Measurements from ENCODE around the gene RBPMS2.
"Not testable (repeated sequence)": the region's sequence is repeated elsewhere in the genome, so short reads cannot be mapped to it uniquely, and the experiment has no call there.

RBPMS2 gene

DNA sequence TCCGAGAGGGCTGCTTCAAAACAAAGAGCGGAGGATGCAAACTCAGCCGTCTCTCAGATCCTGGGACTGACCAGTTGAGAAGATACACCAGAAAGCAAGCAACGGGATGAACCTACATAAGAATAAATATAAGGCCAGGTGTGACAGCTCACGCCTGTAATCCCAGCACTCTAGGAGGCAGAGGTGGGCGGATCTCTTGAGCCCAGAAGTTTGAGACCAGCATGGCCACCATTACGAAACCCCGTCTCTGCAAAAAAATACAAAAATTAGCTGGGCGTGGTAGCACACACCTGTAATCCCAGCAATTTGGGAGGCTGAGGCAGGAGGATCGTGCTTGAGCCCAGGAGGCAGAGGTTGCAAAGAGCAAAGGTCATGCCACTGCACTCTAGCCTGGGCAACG lies 31.7 kb downstream of the RBPMS2 start:
- H3K27me3 ChIP-seq (ENCODE audit: low read depth, low read length) = peaks cover 18% of the 10 kb centered on the region
- H3K36me3 ChIP-seq (replicated peaks; ENCODE audit: low read depth, low read length) = no peaks in the 10 kb centered on the region
- H3K9me3 ChIP-seq (ENCODE audit: insufficient read depth, low read length) = no peaks in the 10 kb centered on the region
- TF ChIP-seq EZH2phosphoT487 (IDR thresholded peaks at IDR 0.05; ENCODE audit: low read depth) = no peak
- TF ChIP-seq, protein P1, sequence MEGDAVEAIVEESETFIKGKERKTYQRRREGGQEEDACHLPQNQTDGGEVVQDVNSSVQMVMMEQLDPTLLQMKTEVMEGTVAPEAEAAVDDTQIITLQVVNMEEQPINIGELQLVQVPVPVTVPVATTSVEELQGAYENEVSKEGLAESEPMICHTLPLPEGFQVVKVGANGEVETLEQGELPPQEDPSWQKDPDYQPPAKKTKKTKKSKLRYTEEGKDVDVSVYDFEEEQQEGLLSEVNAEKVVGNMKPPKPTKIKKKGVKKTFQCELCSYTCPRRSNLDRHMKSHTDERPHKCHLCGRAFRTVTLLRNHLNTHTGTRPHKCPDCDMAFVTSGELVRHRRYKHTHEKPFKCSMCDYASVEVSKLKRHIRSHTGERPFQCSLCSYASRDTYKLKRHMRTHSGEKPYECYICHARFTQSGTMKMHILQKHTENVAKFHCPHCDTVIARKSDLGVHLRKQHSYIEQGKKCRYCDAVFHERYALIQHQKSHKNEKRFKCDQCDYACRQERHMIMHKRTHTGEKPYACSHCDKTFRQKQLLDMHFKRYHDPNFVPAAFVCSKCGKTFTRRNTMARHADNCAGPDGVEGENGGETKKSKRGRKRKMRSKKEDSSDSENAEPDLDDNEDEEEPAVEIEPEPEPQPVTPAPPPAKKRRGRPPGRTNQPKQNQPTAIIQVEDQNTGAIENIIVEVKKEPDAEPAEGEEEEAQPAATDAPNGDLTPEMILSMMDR (IDR thresholded peaks at IDR 0.05; ENCODE audit: low read depth, low read length) = no peak
- H2AFZ ChIP-seq (ENCODE audit: low read depth, low read length) = no peak overlapping the region
- no peaks in the 10 kb centered on the region for H4K20me1 ChIP-seq (ENCODE audit: insufficient read depth, low read length)
- no peak overlapping the region for H3K27ac ChIP-seq (ENCODE audit: low read length)
- H3K4me1 ChIP-seq (ENCODE audit: low read length) = no peaks in the 10 kb centered on the region
- no peak overlapping the region for H3K9ac ChIP-seq (ENCODE audit: low read length)
- H3K79me2 ChIP-seq (ENCODE audit: low read length) = no peaks in the 10 kb centered on the region
- no peak overlapping the region for H3K4me3 ChIP-seq (ENCODE audit: low read length)
- no peak overlapping the region for H3K4me2 ChIP-seq (ENCODE audit: low read length)

DNA sequence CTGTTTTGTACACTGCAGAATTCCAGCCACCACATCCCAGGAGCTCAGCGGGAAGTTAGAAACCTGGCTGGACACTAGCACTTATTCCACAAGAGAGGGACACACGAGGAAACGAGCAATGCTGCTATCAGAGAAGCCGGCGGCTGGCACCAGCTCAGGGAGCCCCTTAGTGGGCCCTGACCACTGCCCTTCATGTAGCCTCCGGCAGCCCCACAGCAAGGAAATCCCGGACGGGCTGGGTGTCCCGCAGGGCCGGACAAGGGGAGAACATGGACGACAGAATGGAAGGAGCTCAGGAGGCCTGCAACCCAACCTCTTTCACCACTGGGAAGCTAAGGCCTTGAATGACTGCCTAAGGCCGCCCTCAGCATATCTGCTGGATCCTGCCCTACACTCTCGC lies 32.5 kb downstream of the RBPMS2 start:
- no peaks in the 10 kb centered on the region for H4K20me1 ChIP-seq (ENCODE audit: insufficient read depth, low read length)
- peaks cover 18% of the 10 kb centered on the region for H3K27me3 ChIP-seq (ENCODE audit: low read depth, low read length)
- no peak overlapping the region for H3K4me3 ChIP-seq (ENCODE audit: low read length)
- TF ChIP-seq, protein P1 (IDR thresholded peaks at IDR 0.05; ENCODE audit: low read depth, low read length) = no peak
- no peak for TF ChIP-seq EZH2phosphoT487 (IDR thresholded peaks at IDR 0.05; ENCODE audit: low read depth)
- no peaks in the 10 kb centered on the region for H3K9me3 ChIP-seq (ENCODE audit: insufficient read depth, low read length)
- no peak overlapping the region for H3K4me2 ChIP-seq (ENCODE audit: low read length)
- no peaks in the 10 kb centered on the region for H3K36me3 ChIP-seq (replicated peaks; ENCODE audit: low read depth, low read length)
- no peaks in the 10 kb centered on the region for H3K4me1 ChIP-seq (ENCODE audit: low read length)
- H3K27ac ChIP-seq (ENCODE audit: low read length) = no peak overlapping the region
- no peak overlapping the region for H2AFZ ChIP-seq (ENCODE audit: low read depth, low read length)
- H3K9ac ChIP-seq (ENCODE audit: low read length) = no peak overlapping the region
- no peaks in the 10 kb centered on the region for H3K79me2 ChIP-seq (ENCODE audit: low read length)

DNA sequence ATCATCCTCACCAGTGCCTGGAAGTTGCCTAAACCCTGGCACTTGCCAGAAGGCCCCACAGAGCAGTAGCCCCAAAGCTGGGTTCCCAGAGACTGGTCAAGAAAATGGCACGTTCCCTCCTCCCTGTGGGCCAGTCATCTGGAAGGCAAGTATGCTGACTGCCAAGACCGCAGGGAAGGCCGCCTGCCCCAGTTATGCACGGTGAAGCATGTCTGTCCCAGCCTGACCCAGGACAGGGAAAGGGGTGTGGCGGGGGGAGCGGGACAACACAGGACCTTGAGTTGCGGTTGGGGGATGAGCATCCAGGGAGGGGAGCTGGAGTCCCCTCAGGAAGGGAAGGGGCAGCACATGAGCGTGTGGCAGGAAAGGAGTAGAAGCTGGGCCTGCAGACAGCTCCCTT lies 33.0 kb downstream of the RBPMS2 start:
- Histone ChIP-seq H3K4me2 (ENCODE audit: low read length) (no peak overlapping the region), H3K36me3 (replicated peaks; ENCODE audit: low read depth, low read length) (no peaks in the 10 kb centered on the region), H3K4me1 (ENCODE audit: low read length) (no peaks in the 10 kb centered on the region), H3K79me2 (ENCODE audit: low read length) (no peaks in the 10 kb centered on the region), H3K4me3 (ENCODE audit: low read length) (no peak overlapping the region), H2AFZ (ENCODE audit: low read depth, low read length) (no peak overlapping the region), H3K9ac (ENCODE audit: low read length) (no peak overlapping the region), H4K20me1 (ENCODE audit: insufficient read depth, low read length) (no peaks in the 10 kb centered on the region), H3K27ac (ENCODE audit: low read length) (no peak overlapping the region), H3K27me3 (ENCODE audit: low read depth, low read length) (peaks cover 15% of the 10 kb centered on the region), H3K9me3 (ENCODE audit: insufficient read depth, low read length) (no peaks in the 10 kb centered on the region)
- TF ChIP-seq, protein P1 (IDR thresholded peaks at IDR 0.05; ENCODE audit: low read depth, low read length) = no peak
- no peak for TF ChIP-seq EZH2phosphoT487 (IDR thresholded peaks at IDR 0.05; ENCODE audit: low read depth)

DNA sequence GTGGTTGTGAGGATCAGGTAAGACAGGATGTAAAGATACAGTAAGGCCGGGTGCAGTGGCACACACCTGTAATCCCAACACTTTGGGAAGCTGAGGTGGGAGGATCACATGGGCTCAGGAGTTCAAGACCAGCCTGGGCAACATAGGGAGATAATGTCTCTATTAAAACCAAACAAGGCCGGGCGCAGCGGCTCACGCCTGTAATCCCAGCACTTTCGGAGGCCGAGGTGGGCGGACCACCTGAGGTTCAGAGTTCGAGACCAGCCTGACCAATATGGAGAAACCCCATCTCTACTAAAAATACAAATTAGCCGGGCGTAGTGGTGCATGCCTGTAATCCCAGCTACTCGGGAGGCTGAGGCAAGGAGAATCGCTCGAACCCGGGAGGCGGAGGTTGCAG lies 33.7 kb downstream of the RBPMS2 start:
- not testable (repeated sequence) for H3K36me3 ChIP-seq (replicated peaks; ENCODE audit: low read depth, low read length); H3K9ac ChIP-seq (ENCODE audit: low read length); H3K79me2 ChIP-seq (ENCODE audit: low read length)

More for the DNA sequence above, 33.7 kb downstream of the RBPMS2 start:
- H3K4me3 ChIP-seq (ENCODE audit: low read length); H3K27ac ChIP-seq (ENCODE audit: low read length); H3K9me3 ChIP-seq (ENCODE audit: insufficient read depth, low read length); H3K4me1 ChIP-seq (ENCODE audit: low read length); H3K4me2 ChIP-seq (ENCODE audit: low read length); H4K20me1 ChIP-seq (ENCODE audit: insufficient read depth, low read length); H2AFZ ChIP-seq (ENCODE audit: low read depth, low read length): not testable (repeated sequence)
- peaks cover 12% of the 10 kb centered on the region for H3K27me3 ChIP-seq (ENCODE audit: low read depth, low read length)

All from OCI-LY3 (cell line).